Kidney capillary endothelial cell (primary cell): ENCODE measurements around the gene UPF3A.
A peak's percentile ranks its signal among the peaks of the same experiment; 100 is the strongest.
"Not testable (repeated sequence)": the region's sequence is repeated elsewhere in the genome, so short reads cannot be mapped to it uniquely, and the experiment has no call there.

Experiments used
- DNase-seq: peaks from one replicate; pipeline ENCODE4 v3.0.0-alpha.2; 2018; ENCODE audit warnings: low spot score

UPF3A gene

GRCh38 chr13:114281351-114282040 is at the start of gene UPF3A:
TSS of gene UPF3A (plus strand) at chr13:114281601. CDS start at chr13:114281640, 39 bp downstream.
- DNase-seq: peak; percentile 82

- no peak for DNase-seq
Observed at GRCh38 chr13:114231886-114232285, 49.5 kb upstream of the UPF3A start.

GRCh38 chr13:114234266-114234644 is 47.1 kb upstream of the UPF3A start:
- DNase-seq: no peak

GRCh38 chr13:114234645-114235421 is 46.6 kb upstream of the UPF3A start, which contains the start of gene CDC16:
TSS of gene CDC16 (plus strand) at chr13:114234897. CDS start at chr13:114235085, 188 bp downstream.
- DNase-seq: peak; percentile 77

GRCh38 chr13:114235697-114236096 is 45.7 kb upstream of the UPF3A start:
- DNase-seq: no peak

GRCh38 chr13:114236227-114236626 is 45.2 kb upstream of the UPF3A start:
- no peak for DNase-seq

GRCh38 chr13:114237415-114238112 is 43.8 kb upstream of the UPF3A start:
- DNase-seq: no peak

- no peak for DNase-seq
Observed at GRCh38 chr13:114241918-114242317, 39.5 kb upstream of the UPF3A start.

- DNase-seq: no peak
Observed at GRCh38 chr13:114243971-114244370, 37.4 kb upstream of the UPF3A start.

GRCh38 chr13:114244637-114245036 is 36.8 kb upstream of the UPF3A start:
- DNase-seq: no peak

GRCh38 chr13:114248011-114248410 is 33.4 kb upstream of the UPF3A start:
- DNase-seq: no peak

GRCh38 chr13:114249077-114249476 is 32.3 kb upstream of the UPF3A start:
- DNase-seq: no peak

- not testable (repeated sequence) for DNase-seq
Observed at GRCh38 chr13:114251639-114252440, 29.6 kb upstream of the UPF3A start.

GRCh38 chr13:114256547-114256946 is 24.9 kb upstream of the UPF3A start:
- no peak for DNase-seq

GRCh38 chr13:114257014-114257413 is 24.4 kb upstream of the UPF3A start:
- no peak for DNase-seq

- DNase-seq: no peak
Observed at GRCh38 chr13:114258589-114258988, 22.8 kb upstream of the UPF3A start.

- DNase-seq: no peak
Observed at GRCh38 chr13:114259374-114259773, 22.0 kb upstream of the UPF3A start.

- no peak for DNase-seq
Observed at GRCh38 chr13:114259974-114260373, 21.4 kb upstream of the UPF3A start.

- DNase-seq: no peak
Observed at GRCh38 chr13:114260814-114261213, 20.6 kb upstream of the UPF3A start.

- no peak for DNase-seq
Observed at GRCh38 chr13:114261328-114261965, 20.0 kb upstream of the UPF3A start.

GRCh38 chr13:114263578-114263977 is 17.8 kb upstream of the UPF3A start:
- no peak for DNase-seq
